ENCODE data around the gene FDXR. TPM values are rescaled to one million over a fixed set of nuclear protein-coding genes. Genes with fewer than 3 reads are reported as not detected.
A peak's percentile ranks its signal among the peaks of the same experiment; 100 is the strongest.

FDXR gene
- total and polyA plus RNA-seq, 5 donors from 2014 or later, result 5.4 to 15.7 (median 7.8) TPM

DNA sequence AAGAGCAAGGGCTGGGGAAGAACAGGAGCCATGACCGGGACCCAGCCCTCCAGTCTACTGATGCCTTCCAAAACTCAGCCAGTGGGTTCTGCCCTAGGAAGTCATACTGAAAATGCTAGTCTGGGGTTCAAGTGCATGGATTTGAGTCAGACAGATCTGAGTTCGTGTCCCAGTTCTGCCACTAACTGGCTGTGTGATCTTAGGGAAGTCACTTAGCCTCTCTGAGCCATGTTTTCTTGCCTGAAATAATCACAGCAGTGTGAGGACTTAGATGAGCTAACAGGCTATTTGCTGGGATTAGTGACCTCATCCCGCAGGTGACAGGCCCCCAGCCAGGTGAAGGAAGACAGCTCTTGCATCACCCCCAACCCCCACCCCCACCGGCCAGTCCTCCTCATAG, 17.5 kb downstream of the FDXR start:
- H3K36me3 ChIP-seq (ENCODE audit: control insufficient read depth, insufficient read depth, low read length), result no peaks in the 10 kb centered on the region
- DNase-seq, result no peak
- no peaks in the 10 kb centered on the region for H3K36me3 Mint-ChIP-seq
- peaks cover 15% of the 10 kb centered on the region for H3K27me3 ChIP-seq (ENCODE audit: control insufficient read depth, insufficient read depth, low read length)
- peak overlapping the region in 1 of 4 donors; percentile 19 for H3K4me3 Mint-ChIP-seq
- no peaks in the 10 kb centered on the region for H3K9me3 ChIP-seq (ENCODE audit: control insufficient read depth in 2 of 2, low read length in 2 of 2)
- H3K9me3 Mint-ChIP-seq, result peaks cover 0 to 3% (median 0%) of the 10 kb centered on the region in 7 donors
- no peak overlapping the region for H3K27ac Mint-ChIP-seq
- H3K4me1 Mint-ChIP-seq, result peaks cover 0 to 21% (median 3%) of the 10 kb centered on the region in 4 donors
- no peak overlapping the region for H3K27ac ChIP-seq (ENCODE audit: insufficient read depth, low read length, poor library complexity, severe bottlenecking)
- no peak for ATAC-seq (ENCODE audit: low read depth in 2 of 2)
- H3K4me1 ChIP-seq (ENCODE audit: control insufficient read depth, insufficient read depth, low read length, poor library complexity, severe bottlenecking), result peaks cover 23% of the 10 kb centered on the region
- no peak overlapping the region for H3K4me3 ChIP-seq (ENCODE audit: low read depth, low read length)
- H3K27me3 Mint-ChIP-seq, result peaks cover 77% of the 10 kb centered on the region

DNA sequence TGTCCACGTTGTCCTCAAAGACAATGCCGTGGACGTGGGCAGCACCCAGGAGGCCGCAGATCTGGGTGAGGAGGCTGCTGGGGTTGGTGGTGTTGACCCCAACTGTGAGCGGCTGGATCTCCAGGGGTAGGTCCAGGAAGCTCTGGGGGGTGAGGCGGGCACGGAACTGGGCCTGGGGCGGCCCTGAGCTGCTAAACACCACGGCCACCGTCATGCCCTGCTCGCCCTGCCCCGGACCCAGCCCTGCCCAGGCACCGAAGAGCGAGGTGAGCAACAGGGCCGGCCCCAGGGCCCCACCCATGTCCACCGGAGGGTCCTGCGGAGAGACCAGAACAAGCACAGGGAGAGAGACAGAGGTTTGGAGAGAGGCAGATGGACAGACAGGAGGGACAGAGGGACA, 18.0 kb downstream of the FDXR start:
- Mint-ChIP-seq H3K36me3 (no peaks in the 10 kb centered on the region), H3K27me3 (peaks cover 72% of the 10 kb centered on the region)
- no peak for ATAC-seq (ENCODE audit: low read depth in 2 of 2)

GRCh38 chr17:74853669-74854068, 19.1 kb downstream of the FDXR start:
- peaks cover 0 to 15% (median 3%) of the 10 kb centered on the region in 4 donors for H3K4me1 Mint-ChIP-seq
- H3K27ac ChIP-seq (ENCODE audit: insufficient read depth, low read length, poor library complexity, severe bottlenecking), result no peak overlapping the region
- H3K27me3 Mint-ChIP-seq, result peaks cover 65% of the 10 kb centered on the region
- DNase-seq (no peak), ATAC-seq (ENCODE audit: low read depth in 2 of 2) (no peak)
- peak overlapping the region in 2 of 4 donors; percentile 5 to 48 for H3K4me3 Mint-ChIP-seq
- peaks cover 14% of the 10 kb centered on the region for H3K27me3 ChIP-seq (ENCODE audit: control insufficient read depth, insufficient read depth, low read length)
- no peak overlapping the region for H3K4me3 ChIP-seq (ENCODE audit: low read depth, low read length)
- peaks cover 12% of the 10 kb centered on the region for H3K4me1 ChIP-seq (ENCODE audit: control insufficient read depth, insufficient read depth, low read length, poor library complexity, severe bottlenecking)
- H3K9me3 ChIP-seq (ENCODE audit: control insufficient read depth in 2 of 2, low read length in 2 of 2), result no peaks in the 10 kb centered on the region
- no peaks in the 10 kb centered on the region for H3K36me3 Mint-ChIP-seq
- peaks cover 0 to 3% (median 0%) of the 10 kb centered on the region in 7 donors for H3K9me3 Mint-ChIP-seq
- H3K36me3 ChIP-seq (ENCODE audit: control insufficient read depth, insufficient read depth, low read length), result no peaks in the 10 kb centered on the region
- H3K27ac Mint-ChIP-seq, result no peak overlapping the region

More for the DNA sequence above, 18.0 kb downstream of the FDXR start:
- no peak overlapping the region for H3K4me3 ChIP-seq (ENCODE audit: low read depth, low read length)
- H3K4me3 Mint-ChIP-seq, result no peak overlapping the region
- H3K4me1 Mint-ChIP-seq, result peaks cover 0 to 19% (median 3%) of the 10 kb centered on the region in 4 donors
- no peak overlapping the region for H3K27ac Mint-ChIP-seq
- no peak overlapping the region for H3K27ac ChIP-seq (ENCODE audit: insufficient read depth, low read length, poor library complexity, severe bottlenecking)
- peaks cover 18% of the 10 kb centered on the region for H3K4me1 ChIP-seq (ENCODE audit: control insufficient read depth, insufficient read depth, low read length, poor library complexity, severe bottlenecking)
- no peak for DNase-seq
- no peaks in the 10 kb centered on the region for H3K36me3 ChIP-seq (ENCODE audit: control insufficient read depth, insufficient read depth, low read length)
- H3K9me3 ChIP-seq (ENCODE audit: control insufficient read depth in 2 of 2, low read length in 2 of 2), result no peaks in the 10 kb centered on the region
- H3K9me3 Mint-ChIP-seq, result peaks cover 0 to 3% (median 0%) of the 10 kb centered on the region in 7 donors
- peaks cover 15% of the 10 kb centered on the region for H3K27me3 ChIP-seq (ENCODE audit: control insufficient read depth, insufficient read depth, low read length)

DNA sequence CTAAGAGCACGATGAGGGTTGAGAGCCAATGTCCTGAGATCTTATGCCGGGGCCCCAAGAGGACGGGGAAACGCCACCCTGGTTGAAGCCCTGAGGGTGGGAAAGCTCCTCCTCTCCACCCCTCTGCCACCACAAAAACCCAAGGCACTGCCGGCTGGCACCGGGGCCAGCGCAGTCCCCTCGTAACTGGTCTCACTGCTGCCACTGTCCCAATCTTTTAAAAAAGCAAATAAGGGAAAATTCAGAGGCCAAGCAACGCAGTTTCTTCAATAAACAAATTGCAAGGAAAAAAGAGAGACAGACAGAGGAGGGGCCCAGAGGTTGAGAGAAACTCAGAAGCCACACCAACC, 19.8 kb downstream of the FDXR start:
- DNase-seq (no peak), ATAC-seq (ENCODE audit: low read depth in 2 of 2) (no peak)
- peaks cover 12% of the 10 kb centered on the region for H3K4me1 ChIP-seq (ENCODE audit: control insufficient read depth, insufficient read depth, low read length, poor library complexity, severe bottlenecking)
- H3K4me1 Mint-ChIP-seq, result peaks cover 0 to 12% (median 3%) of the 10 kb centered on the region in 4 donors
- H3K9me3 Mint-ChIP-seq, result peaks cover 0 to 3% (median 0%) of the 10 kb centered on the region in 7 donors
- H3K36me3 Mint-ChIP-seq, result no peaks in the 10 kb centered on the region
- H3K4me3 Mint-ChIP-seq, result peak overlapping the region; percentile 12 to 87 (median 52)
- peaks cover 62% of the 10 kb centered on the region for H3K27me3 Mint-ChIP-seq
- no peaks in the 10 kb centered on the region for H3K36me3 ChIP-seq (ENCODE audit: control insufficient read depth, insufficient read depth, low read length)
- H3K4me3 ChIP-seq (ENCODE audit: low read depth, low read length), result no peak overlapping the region
- no peak overlapping the region for H3K27ac ChIP-seq (ENCODE audit: insufficient read depth, low read length, poor library complexity, severe bottlenecking)
- peaks cover 13% of the 10 kb centered on the region for H3K27me3 ChIP-seq (ENCODE audit: control insufficient read depth, insufficient read depth, low read length)
- H3K27ac Mint-ChIP-seq, result no peak overlapping the region
- no peaks in the 10 kb centered on the region for H3K9me3 ChIP-seq (ENCODE audit: control insufficient read depth in 2 of 2, low read length in 2 of 2)

- H3K27me3 ChIP-seq (ENCODE audit: control insufficient read depth, insufficient read depth, low read length), result peaks cover 10% of the 10 kb centered on the region
- peaks cover 56% of the 10 kb centered on the region for H3K27me3 Mint-ChIP-seq
Measured at GRCh38 chr17:74852237-74853047, 20.4 kb downstream of the FDXR start.

DNA sequence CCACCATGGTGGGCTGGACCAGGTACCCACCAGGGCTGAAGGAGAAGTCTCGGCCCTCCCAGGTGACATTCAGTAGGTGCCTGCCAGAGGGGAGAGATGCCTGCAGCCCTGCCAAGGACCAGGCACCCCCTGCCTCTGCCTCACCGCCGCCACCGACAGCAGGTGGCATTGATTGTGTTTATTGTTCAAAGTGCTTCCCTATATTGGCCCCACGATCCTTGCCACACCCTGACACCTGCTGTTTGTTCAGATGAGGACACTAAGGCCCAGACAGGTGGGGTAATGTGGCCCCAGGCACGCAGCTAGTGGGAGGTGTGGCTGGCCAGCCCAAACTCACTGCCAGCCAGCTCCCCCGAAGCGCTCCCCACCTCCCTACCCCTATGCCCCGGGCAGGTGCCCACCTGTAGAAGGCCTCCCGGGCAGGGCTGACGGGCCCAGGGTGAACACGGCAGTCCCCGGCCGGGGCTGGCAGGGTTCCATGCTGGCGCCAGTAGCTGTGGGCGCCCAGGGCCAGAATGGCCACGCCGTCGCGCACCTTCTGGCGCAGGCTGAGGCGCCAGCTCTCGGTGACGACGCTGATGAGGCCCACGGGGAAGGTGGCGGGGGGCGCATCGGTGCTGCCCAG, 21.1 kb downstream of the FDXR start:
- Histone ChIP-seq H3K27me3 (ENCODE audit: control insufficient read depth, insufficient read depth, low read length) (peaks cover 4% of the 10 kb centered on the region), H3K4me3 (ENCODE audit: low read depth, low read length) (no peak overlapping the region), H3K4me1 (ENCODE audit: control insufficient read depth, insufficient read depth, low read length, poor library complexity, severe bottlenecking) (peaks cover 12% of the 10 kb centered on the region), H3K27ac (ENCODE audit: insufficient read depth, low read length, poor library complexity, severe bottlenecking) (no peak overlapping the region), H3K36me3 (ENCODE audit: control insufficient read depth, insufficient read depth, low read length) (no peaks in the 10 kb centered on the region), H3K9me3 (ENCODE audit: control insufficient read depth in 2 of 2, low read length in 2 of 2) (no peaks in the 10 kb centered on the region)
- H3K27ac Mint-ChIP-seq, result no peak overlapping the region
- H3K36me3 Mint-ChIP-seq, result no peaks in the 10 kb centered on the region
- H3K4me1 Mint-ChIP-seq, result peaks cover 0 to 12% (median 3%) of the 10 kb centered on the region in 4 donors
- peaks cover 0 to 3% (median 0%) of the 10 kb centered on the region in 7 donors for H3K9me3 Mint-ChIP-seq
- H3K4me3 Mint-ChIP-seq, result peak overlapping the region in 1 of 4 donors; percentile 17
- ATAC-seq (ENCODE audit: low read depth in 2 of 2), result no peak
- peaks cover 49% of the 10 kb centered on the region for H3K27me3 Mint-ChIP-seq
- no peak for DNase-seq

More at GRCh38 chr17:74852237-74853047, 20.4 kb downstream of the FDXR start:
- Histone ChIP-seq H3K9me3 (ENCODE audit: control insufficient read depth in 2 of 2, low read length in 2 of 2) (no peaks in the 10 kb centered on the region), H3K27ac (ENCODE audit: insufficient read depth, low read length, poor library complexity, severe bottlenecking) (no peak overlapping the region), H3K36me3 (ENCODE audit: control insufficient read depth, insufficient read depth, low read length) (no peaks in the 10 kb centered on the region), H3K4me1 (ENCODE audit: control insufficient read depth, insufficient read depth, low read length, poor library complexity, severe bottlenecking) (peaks cover 12% of the 10 kb centered on the region), H3K4me3 (ENCODE audit: low read depth, low read length) (no peak overlapping the region)
- ATAC-seq (ENCODE audit: low read depth in 2 of 2) (peak; percentile 76 to 82), DNase-seq (peak; percentile 40 to 80 (median 49))
- no peak overlapping the region for H3K27ac Mint-ChIP-seq
- peaks cover 0 to 3% (median 0%) of the 10 kb centered on the region in 7 donors for H3K9me3 Mint-ChIP-seq
- H3K4me3 Mint-ChIP-seq, result peak overlapping the region; percentile 12 to 87 (median 74)
- peaks cover 0 to 12% (median 3%) of the 10 kb centered on the region in 4 donors for H3K4me1 Mint-ChIP-seq
- H3K36me3 Mint-ChIP-seq, result no peaks in the 10 kb centered on the region

DNA sequence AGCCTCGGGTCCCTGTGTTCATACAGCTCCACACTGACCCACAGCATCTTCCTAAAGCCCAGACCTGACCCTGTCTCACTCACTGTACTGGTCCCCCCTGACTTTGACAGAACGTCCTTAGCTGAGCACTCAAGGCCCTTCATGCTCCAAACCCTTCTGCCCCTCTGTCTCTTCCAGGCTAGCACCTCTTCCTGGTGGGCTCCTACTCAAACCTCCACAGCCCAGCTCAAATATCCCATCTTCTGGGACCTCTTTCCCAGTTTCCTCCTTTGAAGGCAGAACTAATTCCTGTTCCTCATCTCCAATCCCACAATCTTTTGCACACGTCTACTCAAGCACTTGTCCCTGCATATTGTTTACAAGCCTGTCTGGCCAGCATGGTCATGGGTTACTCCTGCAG, 21.9 kb downstream of the FDXR start:
- Mint-ChIP-seq H3K4me3 (peak overlapping the region in 1 of 4 donors; percentile 17), H3K9me3 (peaks cover 0 to 3% (median 0%) of the 10 kb centered on the region in 7 donors), H3K4me1 (peaks cover 0 to 12% (median 3%) of the 10 kb centered on the region in 4 donors), H3K27ac (peak overlapping the region in 1 of 3 donors; percentile 50), H3K27me3 (peaks cover 41% of the 10 kb centered on the region), H3K36me3 (no peaks in the 10 kb centered on the region)
- no peak overlapping the region for H3K27ac ChIP-seq (ENCODE audit: insufficient read depth, low read length, poor library complexity, severe bottlenecking)
- H3K36me3 ChIP-seq (ENCODE audit: control insufficient read depth, insufficient read depth, low read length), result no peaks in the 10 kb centered on the region
- no peaks in the 10 kb centered on the region for H3K9me3 ChIP-seq (ENCODE audit: control insufficient read depth in 2 of 2, low read length in 2 of 2)
- peaks cover 3% of the 10 kb centered on the region for H3K27me3 ChIP-seq (ENCODE audit: control insufficient read depth, insufficient read depth, low read length)
- no peak overlapping the region for H3K4me3 ChIP-seq (ENCODE audit: low read depth, low read length)
- DNase-seq (no peak), ATAC-seq (ENCODE audit: low read depth in 2 of 2) (no peak)
- H3K4me1 ChIP-seq (ENCODE audit: control insufficient read depth, insufficient read depth, low read length, poor library complexity, severe bottlenecking), result peaks cover 12% of the 10 kb centered on the region
